GM19452 (cell line): ENCODE results near the gene RSRC2.
A peak's percentile ranks its signal among the peaks of the same experiment; 100 is the strongest.
"Not testable (repeated sequence)": the region's sequence is repeated elsewhere in the genome, so short reads cannot be mapped to it uniquely, and the experiment has no call there.

Source experiments
- ATAC-seq: cut with Tn5 transposase; IDR thresholded peaks from one replicate; pipeline ENCODE4 v1.9.1; 2021; ENCODE audit not compliant: unreplicated experiment

RSRC2 gene

GRCh38 chr12:122519418-122519817 is 7.3 kb downstream of the RSRC2 start:
- no peak for ATAC-seq

- ATAC-seq, result no peak
Measured at GRCh38 chr12:122518908-122519307, 7.8 kb downstream of the RSRC2 start.

- no peak for ATAC-seq
Measured at GRCh38 chr12:122517877-122518276, 8.9 kb downstream of the RSRC2 start.

DNA sequence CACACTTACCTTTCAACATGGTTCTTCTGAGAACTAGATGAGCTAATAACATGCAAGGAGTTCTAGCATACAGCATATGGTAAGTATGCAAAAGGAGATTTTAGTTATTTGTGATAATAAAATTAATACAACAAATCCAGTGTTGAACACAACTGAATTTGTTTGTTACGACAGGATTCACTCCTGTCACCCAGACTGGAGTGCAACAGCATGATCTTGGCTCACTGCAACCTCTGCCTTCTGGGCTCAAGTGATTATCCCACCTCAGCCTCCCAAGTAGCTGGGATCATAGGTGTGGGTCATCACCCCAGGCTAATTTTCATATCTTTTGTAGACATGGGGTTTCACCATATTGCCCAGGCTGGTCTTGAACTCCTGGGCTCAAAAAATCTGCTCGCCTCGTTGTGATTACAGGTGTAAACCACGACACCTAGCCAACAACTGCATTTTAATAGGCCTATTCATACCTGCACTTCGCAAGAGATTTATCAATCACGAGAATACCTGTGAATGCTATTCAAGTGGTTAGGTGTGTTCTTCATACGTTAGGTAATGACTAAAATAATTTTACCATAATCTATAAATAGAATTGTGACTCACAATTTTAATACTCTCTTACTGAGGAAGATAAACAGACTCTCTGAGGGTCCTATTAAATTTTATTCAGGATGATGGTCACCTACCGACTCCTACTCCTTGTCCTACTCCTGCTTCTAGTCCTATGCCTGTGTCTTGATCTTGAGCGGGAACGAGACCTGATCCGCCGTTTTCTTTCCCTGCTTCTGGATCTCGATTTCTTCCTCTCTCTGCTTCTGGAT is 10.0 kb downstream of the RSRC2 start:
- ATAC-seq, result no peak

- ATAC-seq, result no peak
Measured at GRCh38 chr12:122515275-122515674, 11.5 kb downstream of the RSRC2 start.

- ATAC-seq, result no peak
Measured at GRCh38 chr12:122513660-122514059, 13.1 kb downstream of the RSRC2 start.

DNA sequence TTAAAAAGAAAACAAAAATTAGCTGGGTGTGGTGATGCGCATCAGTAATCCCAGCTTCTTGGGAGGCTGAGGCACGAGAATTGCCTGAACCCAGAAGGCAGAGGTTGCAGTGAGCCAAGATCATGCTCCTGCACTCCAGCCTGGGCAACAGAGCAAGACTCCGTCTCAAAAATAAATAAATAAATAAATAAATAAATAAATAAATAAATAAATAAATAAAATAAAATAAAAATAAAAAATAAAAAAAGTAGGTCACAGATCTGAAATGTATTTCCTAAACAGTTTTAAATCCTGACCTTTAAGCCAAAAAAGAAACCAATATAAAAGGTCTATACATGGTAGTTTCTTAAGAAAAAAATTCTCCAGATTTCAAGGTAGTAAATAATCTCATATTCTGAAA is 13.7 kb downstream of the RSRC2 start:
- not testable (repeated sequence) for ATAC-seq

DNA sequence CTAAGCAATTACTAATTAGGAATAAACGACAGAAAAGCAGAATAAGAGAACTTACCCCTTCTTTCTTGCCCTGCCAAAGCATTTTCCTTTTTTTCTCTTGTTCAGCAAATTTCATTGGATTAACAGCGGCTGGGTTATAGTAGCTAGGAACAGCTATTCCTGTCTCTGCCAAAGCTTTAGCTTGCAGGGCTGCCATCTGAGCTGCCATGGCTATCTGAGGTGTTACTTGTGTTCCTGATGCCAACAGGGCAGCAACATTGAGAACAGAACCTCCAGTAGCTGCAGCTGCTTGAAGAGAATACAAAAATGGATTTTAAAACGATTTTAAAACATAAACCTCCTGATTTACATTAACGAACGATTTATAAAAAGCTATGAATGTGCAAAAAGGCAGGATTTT is 18.6 kb downstream of the RSRC2 start:
- no peak for ATAC-seq

DNA sequence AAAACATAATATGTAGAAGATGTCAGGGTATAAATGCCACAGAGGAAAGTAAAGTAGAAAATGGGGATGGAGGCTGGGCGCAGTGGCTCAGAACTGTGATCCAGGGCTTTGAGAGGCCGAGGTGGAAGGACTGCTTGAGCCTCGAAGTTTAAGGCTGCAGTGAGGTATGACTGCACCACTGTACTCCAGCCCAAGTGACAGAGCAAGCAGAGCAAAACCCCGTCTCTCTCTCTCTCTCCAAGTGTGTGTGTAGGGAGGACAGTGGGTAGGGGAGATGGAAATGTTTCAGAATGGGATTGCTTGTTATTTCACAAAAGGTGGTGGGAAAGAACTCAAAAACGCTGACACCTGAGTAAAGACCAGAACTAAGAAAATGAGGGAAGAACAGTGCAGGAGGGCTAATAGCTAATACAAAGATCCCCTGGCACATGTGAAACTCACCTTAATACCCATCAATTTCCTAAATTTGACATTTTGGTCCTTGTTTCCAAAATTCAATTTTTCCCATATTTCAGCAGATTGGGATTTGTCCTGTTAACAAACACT is 20.3 kb downstream of the RSRC2 start:
- no peak for ATAC-seq

- no peak for ATAC-seq
Measured at GRCh38 chr12:122505419-122506051, 21.2 kb downstream of the RSRC2 start.

GRCh38 chr12:122503783-122504590 is 22.7 kb downstream of the RSRC2 start:
- no peak for ATAC-seq

DNA sequence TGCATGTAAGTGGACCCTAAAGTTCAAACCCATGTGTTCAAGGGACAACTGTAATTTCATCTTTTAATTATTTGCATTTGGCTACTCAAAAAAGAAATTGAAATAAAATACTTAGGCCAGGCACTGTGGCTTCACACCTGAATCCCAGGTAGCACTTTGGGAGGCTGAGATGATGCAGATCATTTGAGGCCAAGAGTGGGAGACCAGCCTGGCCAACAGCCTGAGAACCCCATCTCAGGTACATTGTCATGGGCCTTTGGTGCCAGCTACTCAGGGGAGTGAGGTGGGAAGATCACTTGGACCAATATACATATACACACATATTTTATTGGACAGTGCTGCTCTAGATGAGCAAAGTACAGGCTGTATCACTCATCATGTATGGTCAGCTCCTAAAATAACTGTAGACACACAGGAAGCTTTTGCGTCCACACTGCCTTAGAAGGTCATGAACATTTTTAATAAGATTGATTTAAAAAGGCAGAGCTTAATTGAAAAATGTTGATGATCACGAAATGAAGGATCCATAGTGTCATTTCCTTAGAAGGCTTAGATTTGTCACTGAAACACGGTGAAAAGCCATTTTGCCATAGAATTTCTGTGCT is 23.5 kb downstream of the RSRC2 start:
- no peak for ATAC-seq

DNA sequence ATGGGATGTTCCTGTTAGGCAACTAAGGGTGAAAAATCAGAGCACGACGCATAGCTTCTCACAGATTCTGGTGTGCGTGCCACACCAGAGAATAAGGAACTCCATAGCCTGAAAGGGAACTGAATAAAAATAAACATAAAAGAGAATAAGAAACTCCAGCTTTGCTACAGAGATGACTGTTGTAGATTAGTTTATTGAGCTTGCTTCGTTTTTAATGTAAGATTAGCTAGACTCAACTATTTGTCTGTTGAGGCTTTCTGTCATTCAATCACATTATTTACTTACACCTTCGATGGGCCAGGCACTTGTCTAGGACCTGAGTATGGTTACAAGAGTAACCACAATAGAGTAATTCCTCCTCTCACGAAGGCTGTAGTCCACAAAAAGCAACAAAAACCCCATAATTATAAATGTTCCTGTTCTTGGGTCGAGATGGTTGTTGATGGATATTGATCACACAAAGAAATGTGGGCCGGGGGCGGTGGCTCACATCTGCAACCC is 25.2 kb downstream of the RSRC2 start:
- ATAC-seq, result no peak

GRCh38 chr12:122500685-122501488 is 25.8 kb downstream of the RSRC2 start, which contains the start of gene ZCCHC8:
ZCCHC8 (minus strand) TSS chr12:122500932; CDS start chr12:122500840, 92 bp downstream.
- ATAC-seq, result peak; percentile 85

- peak; percentile 10 for ATAC-seq
Measured at GRCh38 chr12:122499991-122500684, 26.6 kb downstream of the RSRC2 start.

DNA sequence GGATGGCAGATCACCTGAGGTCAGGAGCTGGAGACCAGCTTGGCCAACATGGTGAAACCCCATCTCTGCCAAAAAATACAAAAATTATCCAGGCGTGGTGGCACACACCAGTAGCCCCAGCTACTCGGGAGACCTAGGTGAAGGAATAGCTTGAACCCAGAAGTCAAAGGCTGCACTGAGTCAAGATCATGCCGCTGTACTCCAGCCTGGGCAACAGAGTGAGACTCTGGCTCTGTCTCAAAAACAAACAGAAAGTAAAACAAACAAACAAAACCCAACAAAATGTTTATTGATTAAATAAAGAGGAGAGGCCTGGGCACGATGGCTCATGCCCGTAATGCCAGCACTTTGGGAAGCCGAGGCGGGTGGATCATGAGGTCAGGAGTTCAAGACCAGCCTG is 31.5 kb downstream of the RSRC2 start:
- ATAC-seq, result no peak

- not testable (repeated sequence) for ATAC-seq
Measured at GRCh38 chr12:122493222-122493621, 33.5 kb downstream of the RSRC2 start.

- no peak for ATAC-seq
Measured at GRCh38 chr12:122491991-122492390, 34.7 kb downstream of the RSRC2 start.

DNA sequence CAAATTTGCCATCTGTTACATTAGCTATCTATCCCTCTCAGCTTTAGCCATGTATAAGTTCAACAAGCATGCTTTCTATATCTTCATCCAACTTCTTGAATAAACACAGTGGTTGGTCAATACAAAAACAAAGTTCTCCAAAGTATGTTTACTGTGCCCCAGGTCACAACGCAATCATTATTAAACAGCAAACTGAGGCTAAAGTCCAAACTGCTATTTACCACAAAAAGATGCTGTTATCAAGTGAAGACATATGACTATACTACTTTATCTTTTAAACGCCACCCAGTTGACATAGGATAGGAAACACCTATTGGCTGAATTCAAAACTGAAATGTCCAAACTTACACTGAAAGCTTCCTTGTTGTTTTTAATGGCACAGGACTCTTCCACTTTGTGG is 37.7 kb downstream of the RSRC2 start:
- no peak for ATAC-seq
